NCI-H526 treated with DMSO at 0.1 percent for 48 hours (cell line): ENCODE results near the gene GABRG2.
"Not testable (repeated sequence)": the region's sequence is repeated elsewhere in the genome, so short reads cannot be mapped to it uniquely, and the experiment has no call there.

Experiments
- DNase-seq: peaks from one replicate; lab custom pipeline; 2025; lab: John Stamatoyannopoulos, UW

Gene GABRG2

DNA sequence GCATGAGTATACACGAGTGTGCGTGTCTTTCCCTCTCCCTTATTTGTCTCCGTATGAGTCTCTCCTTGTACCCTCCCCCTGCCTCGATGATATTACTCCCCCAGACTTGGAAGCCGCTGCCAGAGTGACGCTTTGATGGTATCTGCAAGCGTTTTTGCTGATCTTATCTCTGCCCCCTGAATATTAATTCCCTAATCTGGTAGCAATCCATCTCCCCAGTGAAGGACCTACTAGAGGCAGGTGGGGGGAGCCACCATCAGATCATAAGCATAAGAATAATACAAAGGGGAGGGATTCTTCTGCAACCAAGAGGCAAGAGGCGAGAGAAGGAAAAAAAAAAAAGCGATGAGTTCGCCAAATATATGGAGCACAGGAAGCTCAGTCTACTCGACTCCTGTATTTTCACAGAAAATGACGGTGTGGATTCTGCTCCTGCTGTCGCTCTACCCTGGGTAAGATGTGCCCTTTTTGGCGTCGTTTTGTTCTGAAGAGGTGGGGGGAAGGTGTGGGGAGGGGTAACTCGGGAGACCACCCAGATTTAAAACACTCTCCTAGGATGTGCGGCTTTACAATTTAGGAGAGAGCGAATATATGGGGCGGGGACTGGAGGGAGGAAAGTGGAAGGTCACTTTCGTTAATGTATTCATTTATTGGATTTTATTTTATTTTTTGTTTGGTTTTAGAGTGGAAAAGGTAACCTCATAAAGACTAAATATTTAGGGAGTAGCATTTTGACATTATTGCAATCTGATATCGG is at the start of gene GABRG2:
GABRG2 (plus strand) TSS at position 119 of the 757 bp plus-strand sequence; CDS start at position 346, 227 bp downstream.
- DNase-seq: no peak

DNA sequence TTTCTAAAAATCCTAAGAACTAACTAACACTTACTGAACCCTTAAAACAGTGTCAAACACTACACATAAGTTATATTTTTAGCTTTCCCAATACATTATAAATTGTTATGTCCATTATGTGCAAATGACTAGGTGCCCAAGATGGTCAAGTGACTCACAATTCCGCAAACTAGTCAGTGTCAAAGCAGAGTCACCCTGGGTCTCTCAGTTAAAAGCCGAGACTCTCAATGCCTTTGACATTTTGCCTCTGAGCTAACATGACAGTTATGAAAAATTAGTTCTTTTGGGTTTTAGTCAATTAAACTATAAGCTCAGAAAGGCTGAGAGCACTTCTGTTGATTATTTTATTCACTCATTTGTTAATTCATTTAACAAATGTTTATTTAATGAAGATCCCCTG is 42.3 kb upstream of the GABRG2 start:
- DNase-seq: no peak

DNA sequence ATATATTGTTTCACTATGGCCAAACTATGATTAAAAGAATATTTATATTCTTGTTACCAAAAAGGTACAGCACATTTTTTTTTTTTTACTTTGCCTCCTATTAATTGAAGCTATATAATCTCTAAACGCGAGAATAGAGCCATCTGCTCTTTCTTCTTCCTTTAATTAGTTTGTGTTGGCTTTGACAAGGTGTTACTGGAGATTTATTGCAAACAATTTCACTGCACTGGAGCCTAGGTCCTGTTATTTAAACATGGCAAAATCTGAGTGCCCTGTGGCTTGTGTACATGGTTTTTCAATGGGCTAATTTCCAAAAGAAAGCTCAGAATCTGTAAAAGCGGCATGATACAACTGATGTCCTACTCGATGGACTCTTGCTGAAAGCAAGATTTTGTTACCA is 40.8 kb upstream of the GABRG2 start:
- DNase-seq: no peak

DNA sequence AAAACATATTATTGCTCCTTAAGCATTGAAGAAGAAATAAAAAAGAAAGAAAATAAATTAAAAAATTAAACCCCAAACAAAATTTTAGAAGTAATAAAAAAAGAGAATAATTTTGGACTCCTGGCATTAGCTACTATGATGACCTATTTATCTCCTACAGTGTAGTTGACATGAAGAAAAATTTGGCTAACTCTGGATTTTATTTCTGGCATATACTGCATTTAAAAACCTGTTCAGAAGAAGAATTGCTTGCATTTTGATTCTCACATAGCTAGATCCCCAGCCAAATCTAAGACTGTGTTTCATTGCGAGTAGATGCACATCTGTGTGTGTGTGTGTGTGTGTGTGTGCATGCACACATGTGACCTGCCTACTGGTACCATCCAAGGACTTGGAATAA is 30.1 kb upstream of the GABRG2 start:
- DNase-seq: no peak

DNA sequence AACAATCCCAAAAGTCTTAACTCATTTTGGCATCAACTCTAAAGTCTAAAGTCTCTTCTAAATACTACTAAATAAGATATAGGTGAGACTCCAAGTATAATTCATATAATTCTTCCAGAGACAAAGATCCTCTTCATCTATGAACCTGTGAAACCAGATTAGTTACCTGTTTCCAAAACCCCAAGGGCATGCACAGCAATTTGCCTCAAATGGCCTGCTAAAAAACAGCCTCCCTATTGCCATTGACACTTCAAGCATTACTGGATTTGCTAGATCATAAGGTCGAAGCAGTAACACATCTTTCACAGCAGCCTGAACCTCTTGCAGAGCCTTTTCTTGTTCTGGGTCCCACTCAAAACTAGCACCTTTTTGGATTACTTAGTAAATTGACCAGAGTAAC is 20.3 kb upstream of the GABRG2 start:
- DNase-seq: no peak

DNA sequence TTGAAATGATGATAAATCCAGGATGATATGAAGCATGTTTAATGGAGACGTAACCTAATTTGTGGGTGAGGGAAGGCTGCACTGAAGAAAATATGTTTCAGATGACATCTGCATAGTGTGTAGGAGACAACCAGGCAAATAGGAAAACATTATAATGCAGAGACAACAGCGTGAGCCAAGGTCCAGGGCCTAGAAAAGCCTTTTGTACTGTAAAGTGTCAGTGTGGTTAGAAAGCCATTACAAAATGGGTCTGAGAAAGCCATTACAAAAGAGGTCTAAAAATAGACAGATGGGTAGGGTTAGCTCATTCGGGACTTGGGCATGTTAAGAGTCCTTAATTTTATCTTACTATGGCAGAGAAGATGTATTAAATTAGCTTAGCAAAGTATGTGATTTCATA is 14.9 kb upstream of the GABRG2 start:
- DNase-seq: no peak

DNA sequence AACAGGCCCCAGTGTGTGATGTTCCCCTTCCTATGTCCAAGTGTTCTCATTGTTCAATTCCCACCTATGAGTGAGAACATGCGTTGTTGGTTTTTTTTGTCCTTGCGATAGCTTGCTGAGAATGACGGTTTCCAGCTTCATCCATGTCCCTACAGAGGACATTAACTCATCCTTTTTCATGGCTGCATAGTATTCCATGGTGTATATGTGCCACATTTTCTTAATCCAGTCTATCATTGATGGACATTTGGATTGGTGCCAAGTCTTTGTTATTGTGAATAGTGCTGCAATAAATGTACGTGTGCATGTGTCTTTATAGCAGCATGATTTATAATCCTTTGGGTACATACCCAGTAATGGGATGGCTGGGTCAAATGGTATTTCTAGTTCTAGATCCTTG is 12.5 kb upstream of the GABRG2 start:
- DNase-seq: not testable (repeated sequence)

DNA sequence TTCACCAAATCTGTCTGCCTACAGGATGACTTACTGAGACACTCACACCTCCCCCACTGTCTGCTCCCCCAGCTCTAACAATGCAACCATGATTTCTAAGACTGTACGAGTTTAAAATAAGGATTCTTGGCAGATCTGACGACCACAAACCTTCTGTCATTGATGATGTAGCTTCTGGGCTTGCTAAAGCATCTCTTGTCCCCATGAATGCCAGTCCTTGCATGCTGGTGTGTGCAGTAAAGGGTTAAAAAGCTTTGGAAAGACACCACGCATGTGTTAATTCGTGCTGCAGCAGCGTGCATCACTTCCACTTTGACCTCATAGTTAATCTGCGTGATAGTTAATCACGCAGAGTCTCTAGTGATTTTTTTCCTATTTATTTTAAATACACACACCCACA is 411 bp upstream of the GABRG2 start:
- no peak for DNase-seq

DNA sequence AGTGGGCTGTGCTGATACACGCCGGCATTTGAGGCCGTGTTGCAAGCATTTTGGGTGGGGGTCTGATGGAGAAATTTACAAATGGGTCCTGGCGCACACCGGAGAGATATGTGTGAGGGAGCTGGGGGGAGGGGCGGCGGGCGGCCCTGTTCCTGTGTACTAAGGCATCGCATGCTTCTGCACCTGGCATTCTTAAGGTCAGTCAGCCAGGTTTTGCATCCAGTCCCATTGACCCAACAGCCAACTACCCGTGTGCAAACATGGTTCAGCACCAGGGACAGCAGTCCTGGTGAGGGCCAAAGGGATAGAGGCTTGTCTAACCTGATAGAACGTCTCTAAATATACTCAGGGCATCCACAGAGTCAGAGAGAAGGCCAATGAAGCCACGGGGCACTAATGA is 839 bp downstream of the GABRG2 start:
- no peak for DNase-seq

DNA sequence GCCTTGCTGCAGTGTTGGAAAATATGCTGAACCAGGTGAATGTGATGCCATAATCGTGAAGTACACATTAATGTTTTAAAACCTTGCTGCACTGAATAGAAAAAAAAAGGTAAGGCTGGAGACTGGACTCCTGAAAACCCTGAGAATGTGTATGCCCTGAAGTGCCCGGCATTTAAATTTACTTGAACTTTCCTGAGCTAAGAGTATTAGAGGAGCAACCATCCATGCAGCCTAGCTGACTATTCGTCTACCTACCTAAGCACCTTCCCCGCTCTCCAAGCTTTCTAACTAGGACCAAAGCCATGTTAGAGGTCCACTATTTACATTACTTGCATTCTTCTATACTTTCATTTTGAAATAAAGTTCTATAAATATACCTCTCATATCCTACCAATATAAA is 1.4 kb downstream of the GABRG2 start:
- DNase-seq: no peak

DNA sequence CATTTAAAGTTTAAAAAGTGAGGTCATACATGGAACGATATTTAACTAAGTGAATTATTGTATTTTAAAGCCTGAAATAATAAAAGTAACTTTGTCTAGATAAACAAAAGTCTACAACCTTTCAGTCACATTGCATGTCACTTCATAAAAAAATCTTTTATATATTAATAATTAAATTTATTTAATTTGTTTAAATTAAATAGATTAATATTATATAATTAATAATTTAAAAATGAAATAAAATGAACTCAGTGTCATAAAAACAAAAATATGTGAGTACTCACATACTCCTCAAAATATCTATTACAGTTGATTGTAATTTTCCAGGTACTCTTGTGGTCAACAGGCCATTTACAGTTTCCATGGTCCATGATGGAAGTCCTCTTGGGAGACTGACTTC is 11.2 kb downstream of the GABRG2 start:
- no peak for DNase-seq

DNA sequence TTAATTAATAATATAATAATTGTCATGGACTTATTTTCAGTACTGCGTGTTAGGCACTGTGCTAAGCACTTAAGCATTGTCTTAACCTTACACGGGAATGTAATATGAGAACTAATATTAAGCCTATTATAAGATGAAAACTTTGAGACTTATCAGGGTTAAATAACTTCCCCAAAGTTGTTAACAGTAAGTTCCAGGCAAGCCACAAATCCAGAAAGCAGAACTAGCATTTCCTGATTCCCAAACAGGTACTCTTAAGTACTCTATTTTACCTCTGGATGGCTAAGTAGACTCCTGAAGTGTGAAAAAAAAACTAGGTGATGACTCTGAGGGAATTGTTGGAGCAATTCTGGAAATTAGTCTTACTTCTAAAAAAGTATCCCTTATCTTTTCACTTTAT is 23.8 kb downstream of the GABRG2 start:
- DNase-seq: no peak

DNA sequence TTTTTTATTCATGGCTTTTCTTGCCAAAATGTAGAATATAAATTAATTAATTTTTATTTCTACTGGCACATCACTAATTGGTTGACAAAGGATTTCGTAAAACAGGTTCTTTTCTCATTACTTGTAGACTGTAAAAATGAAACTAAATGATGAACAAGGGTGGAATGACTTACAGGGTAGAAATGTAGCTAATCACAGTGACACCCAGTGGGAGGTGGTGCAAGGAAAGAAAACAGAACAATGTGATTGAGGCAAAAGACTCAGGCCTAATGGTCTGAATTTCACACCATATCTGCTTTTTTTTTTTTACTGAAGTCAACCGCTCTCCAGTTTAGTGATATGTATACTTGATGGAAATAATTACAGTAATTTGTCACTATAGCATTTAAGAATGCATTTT is 28.9 kb downstream of the GABRG2 start:
- no peak for DNase-seq

DNA sequence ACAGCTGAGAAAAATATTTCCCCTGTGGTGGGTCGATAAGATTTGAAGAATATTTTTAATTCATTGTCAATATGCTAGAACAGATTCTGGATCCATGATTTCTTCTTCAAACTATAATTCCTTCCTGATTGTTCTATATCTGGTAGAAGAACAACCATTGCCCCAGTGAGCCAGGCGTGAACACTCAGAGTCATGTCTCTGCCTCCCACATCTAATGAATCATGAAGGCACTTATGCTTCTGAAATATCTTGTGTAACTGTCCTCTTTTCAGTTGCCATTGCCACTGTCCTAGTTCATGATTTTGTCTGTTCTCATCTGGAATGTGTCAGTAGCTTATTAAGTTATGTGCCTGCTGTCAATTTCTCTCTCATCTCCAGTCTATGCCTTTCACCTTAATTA is 40.0 kb downstream of the GABRG2 start:
- no peak for DNase-seq

DNA sequence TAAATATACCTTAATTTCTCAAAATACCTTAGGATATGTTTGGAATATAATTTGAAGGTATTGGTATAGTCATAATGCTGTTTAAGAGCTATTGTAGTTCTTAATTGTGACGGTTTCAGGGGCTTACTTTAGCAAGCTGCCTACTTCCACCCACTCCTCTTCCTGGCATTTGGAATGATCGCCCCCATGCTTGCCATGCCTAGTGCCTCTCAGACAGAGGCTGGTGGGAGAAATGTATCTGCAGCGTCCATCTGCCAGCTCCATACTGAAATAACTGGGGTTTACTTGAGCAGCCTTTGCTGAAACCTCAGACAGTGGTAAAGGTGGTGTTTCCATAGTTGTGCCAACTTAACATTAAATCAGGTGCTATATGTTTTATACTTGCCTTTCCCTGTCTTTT is 52.2 kb downstream of the GABRG2 start:
- DNase-seq: no peak

DNA sequence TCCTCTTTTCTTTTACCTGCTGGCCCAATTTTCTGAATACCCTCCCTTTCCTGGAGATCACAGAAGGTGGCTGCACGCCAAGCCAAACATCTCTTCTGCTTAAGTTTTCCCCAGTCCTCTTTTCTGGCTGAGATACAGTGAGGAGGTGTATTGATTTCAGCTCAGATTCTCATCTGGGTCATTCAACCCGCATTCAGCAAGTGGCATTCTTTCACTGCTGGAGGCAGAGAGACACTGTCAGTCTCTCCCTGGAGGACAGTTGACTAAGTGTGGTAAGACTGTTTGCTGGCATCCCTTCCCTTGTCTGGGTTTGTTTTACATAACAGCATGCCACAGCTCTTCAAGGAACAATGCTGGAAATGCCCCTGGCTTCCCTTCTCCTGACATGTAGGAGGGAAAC is 60.5 kb downstream of the GABRG2 start:
- no peak for DNase-seq

DNA sequence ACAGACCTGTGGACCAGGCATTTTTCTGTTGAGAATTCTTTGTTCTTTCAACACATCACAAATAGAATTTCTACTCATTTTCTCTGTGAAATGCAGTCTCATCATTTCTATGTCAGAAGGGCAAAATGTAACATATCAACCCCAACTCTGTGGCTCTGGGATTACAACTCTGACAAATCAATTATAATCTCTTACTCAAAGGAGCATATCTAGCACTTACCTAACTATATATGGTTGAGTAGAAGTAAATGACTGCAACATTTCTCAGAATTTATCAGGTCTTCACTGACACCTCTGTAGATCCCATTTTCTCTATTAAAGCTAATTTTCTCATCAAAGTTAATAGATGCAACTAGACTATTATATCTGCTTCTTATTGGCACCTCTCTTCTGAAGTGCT is 64.8 kb downstream of the GABRG2 start:
- DNase-seq: no peak

DNA sequence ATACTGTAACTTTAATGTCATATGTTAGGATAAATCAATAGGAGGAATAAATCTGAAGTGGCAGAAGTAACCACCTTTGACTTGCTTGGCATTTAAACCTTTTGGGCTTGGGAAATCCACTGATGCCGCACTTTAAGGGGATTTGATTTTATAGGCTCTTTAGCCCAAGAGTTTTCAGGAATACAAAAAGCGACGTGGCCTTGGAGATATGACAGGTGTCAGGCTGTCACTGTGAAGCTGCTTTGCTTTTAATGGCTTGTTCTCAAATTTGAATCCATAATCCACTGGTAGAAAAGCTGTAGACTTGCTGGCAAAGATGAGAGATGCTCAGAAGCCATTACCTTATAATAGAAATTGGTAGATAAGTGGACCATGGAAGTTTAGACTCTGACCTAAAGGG is 71.6 kb downstream of the GABRG2 start:
- DNase-seq: no peak

DNA sequence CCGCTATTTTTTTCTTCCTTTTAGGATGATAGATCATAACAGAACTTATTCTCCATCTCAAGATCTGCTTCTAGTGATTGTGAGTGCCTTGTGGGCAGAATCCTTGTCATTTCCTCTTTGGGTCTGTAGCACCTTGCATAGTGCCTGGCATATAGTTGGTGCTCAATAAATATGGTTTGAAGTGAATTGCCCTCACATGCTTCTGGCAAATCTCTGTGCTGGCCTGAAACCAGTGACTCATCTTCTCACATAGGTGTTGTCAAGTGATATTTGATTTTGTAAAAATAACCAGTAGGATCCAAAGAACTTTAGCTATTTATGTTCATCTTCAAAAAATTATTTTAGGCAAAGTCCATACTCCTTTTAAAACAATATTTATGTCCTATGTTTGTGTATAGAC is 86.7 kb downstream of the GABRG2 start:
- no peak for DNase-seq

DNA sequence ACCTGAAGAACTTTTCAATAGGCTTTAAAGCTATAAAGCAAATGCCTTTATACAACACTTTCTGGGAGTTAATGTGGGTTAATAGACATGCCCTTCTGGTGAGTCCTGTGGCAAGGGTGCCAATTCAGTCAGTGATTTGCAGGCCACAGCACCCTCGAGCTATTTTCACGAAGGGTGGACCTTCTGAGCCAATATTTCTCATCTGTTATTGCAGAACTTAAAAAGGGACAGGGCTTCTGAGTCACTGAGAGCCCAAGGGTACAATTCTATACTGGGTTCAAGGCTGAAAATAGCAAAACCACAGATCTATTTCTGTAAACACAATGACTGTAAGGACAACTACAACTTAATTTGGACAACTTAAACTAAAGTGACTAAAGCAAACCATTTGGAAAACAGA is 92.8 kb downstream of the GABRG2 start:
- no peak for DNase-seq

DNA sequence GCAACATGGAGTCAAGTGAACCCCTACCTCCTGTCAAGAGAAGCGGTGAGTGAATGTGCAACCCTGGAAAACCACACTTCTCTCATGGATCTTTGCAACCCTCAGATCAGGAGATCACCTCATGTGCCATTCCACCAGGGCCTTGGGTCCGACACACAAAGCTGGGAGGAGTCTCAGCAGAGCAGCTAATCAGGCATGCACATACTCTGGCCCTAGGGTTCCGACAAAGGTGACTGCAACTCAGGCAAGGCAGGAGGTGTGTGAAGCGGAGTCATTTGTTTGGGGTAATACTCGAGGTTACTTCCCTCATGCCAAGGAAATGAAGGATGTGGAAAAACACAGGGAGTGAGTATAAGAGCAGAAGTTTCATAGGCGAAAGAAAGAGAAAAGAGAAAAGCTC is 96.1 kb downstream of the GABRG2 start:
- DNase-seq: no peak

DNA sequence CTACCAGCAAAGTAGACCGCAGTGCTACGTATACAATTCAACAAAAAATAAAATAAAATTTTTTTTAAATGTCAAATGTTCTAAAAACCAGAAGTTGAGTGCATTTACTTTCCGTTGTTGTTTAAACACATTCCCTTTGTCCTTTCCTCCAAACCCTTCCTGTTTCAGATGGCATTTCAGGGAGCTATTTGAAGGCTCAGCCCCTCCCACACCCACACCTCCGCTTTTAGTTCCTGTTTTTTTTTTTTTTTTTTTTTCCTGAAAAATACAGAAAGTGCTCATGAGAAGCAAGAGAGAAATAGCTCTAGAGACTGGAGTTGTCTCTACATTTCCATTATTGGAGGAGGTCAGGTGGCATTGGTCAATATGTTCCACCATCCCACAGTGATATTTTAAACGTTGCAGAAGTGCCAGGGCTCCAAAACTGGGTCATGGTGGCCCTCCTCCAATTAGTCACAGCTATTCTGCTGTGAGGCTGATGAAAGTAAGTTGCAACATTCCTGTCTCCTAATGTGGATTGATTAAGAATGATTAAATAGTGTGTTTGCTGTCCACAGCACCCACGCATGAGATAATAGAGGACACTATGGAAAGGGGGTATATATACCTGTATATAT is 106.9 kb downstream of the GABRG2 start:
- no peak for DNase-seq

DNA sequence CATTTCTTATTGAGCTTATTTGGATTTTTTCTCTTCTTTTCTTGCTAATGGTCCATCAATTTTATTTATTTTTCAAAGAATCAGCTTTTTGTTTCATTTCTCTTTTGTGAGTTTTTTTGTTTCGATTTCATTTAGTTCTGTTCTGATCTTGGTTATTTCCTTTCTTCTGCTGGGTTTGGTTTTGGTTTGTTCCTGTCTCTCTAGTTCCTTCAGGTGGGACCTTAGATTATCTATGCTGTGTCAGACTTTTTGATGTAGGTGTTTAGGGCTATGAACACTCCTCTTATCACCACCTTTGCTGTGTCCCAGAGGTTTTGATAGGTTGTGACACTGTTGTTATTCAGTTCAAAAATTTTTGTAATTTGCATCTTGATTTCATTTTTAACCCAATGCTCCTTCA is 119.8 kb downstream of the GABRG2 start:
- DNase-seq: no peak

DNA sequence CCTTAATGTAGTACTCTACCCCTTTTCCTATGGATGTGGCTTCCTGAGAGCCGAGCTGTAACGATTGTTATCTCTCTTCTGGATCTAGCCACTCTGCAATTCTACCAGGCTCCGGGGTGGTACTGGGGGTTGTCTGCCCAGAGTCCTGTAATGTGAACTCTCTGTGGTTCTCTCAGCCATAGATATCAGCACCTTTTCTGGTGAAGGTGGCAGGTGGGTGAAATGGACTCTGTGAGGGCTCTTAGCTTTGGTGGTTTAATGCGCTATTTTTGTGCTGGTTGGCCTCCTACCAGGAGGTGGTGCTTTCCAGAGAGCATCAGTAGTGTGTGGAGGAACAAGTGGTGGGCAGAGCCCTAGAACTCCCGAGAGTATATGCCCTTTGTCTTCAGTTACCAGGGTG is 122.1 kb downstream of the GABRG2 start:
- DNase-seq: no peak
